ENCODE results near the gene HCRT. TPM values are rescaled to one million over a fixed set of nuclear protein-coding genes. Genes with fewer than 3 reads are reported as not detected.

The HCRT gene
- total RNA-seq, 1 donor from 2014 or later = not detected

DNA sequence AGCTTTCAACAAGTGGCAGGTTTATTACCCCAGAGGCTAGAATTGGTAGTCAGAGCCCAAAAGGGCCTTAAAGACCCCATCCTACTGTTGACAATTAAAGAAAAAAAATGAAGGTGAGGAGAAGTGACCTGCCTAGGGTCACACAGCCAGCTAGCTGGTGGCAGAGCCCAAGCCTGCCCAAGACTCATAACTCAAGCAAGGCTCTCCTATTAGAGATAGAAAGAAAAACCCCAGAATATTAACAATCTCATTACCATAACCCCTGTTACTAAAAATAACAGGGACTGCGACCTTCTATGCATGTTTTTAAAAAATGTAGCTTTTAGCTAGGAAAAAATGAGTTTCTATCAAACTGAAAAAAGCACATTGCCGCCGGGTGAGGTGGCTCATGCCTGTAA is 48.6 kb downstream of the HCRT start:
- Histone ChIP-seq H3K27me3 (ENCODE audit: insufficient read depth, low read length) (no peaks in the 10 kb centered on the region), H2AFZ (ENCODE audit: low read depth, low read length) (no peak overlapping the region), H3K4me3 (ENCODE audit: insufficient read depth, low read depth, low read length) (no peak overlapping the region), H3K27ac (ENCODE audit: low read depth, low read length) (no peak overlapping the region), H3K36me3 (ENCODE audit: insufficient read depth, low read length) (no peaks in the 10 kb centered on the region), H3K79me2 (ENCODE audit: insufficient read depth, low read length) (peaks cover 98% of the 10 kb centered on the region), H3K4me1 (ENCODE audit: insufficient read depth, low read length) (peaks cover 41% of the 10 kb centered on the region), H3K4me2 (ENCODE audit: low read length) (no peak overlapping the region), H4K20me1 (ENCODE audit: insufficient read depth, low read length) (peaks cover 82% of the 10 kb centered on the region), H3K9ac (ENCODE audit: low read length) (no peak overlapping the region), H3K9me3 (ENCODE audit: insufficient read depth, low read depth, low read length) (no peaks in the 10 kb centered on the region)
- no peaks in the 10 kb centered on the region for H3K9me3 Mint-ChIP-seq (ENCODE audit: unreplicated experiment)
- H3K36me3 Mint-ChIP-seq (ENCODE audit: low read depth, unreplicated experiment) = peaks cover 14% of the 10 kb centered on the region
- peaks cover 72% of the 10 kb centered on the region for H3K4me1 Mint-ChIP-seq (ENCODE audit: low read depth, unreplicated experiment)
- peak overlapping the region; percentile 34 for H3K27ac Mint-ChIP-seq (ENCODE audit: unreplicated experiment)
- no peak overlapping the region for H3K4me3 Mint-ChIP-seq (ENCODE audit: unreplicated experiment)
- FAIRE-seq = no peak
- no peaks in the 10 kb centered on the region for H3K27me3 Mint-ChIP-seq (ENCODE audit: low read depth, unreplicated experiment)
- TF ChIP-seq, protein P1, sequence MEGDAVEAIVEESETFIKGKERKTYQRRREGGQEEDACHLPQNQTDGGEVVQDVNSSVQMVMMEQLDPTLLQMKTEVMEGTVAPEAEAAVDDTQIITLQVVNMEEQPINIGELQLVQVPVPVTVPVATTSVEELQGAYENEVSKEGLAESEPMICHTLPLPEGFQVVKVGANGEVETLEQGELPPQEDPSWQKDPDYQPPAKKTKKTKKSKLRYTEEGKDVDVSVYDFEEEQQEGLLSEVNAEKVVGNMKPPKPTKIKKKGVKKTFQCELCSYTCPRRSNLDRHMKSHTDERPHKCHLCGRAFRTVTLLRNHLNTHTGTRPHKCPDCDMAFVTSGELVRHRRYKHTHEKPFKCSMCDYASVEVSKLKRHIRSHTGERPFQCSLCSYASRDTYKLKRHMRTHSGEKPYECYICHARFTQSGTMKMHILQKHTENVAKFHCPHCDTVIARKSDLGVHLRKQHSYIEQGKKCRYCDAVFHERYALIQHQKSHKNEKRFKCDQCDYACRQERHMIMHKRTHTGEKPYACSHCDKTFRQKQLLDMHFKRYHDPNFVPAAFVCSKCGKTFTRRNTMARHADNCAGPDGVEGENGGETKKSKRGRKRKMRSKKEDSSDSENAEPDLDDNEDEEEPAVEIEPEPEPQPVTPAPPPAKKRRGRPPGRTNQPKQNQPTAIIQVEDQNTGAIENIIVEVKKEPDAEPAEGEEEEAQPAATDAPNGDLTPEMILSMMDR (IDR thresholded peaks at IDR 0.05; ENCODE audit: insufficient read depth, low read depth, low read length) = no peak
- no peak for TF ChIP-seq EZH2 (IDR thresholded peaks at IDR 0.05; ENCODE audit: insufficient read depth, low read length)
- DNase-seq (ENCODE audit: low read depth) = no peak

- peak overlapping the region; percentile 44 for H3K4me2 ChIP-seq (ENCODE audit: low read length)
- peak; percentile 63 for DNase-seq (ENCODE audit: low read depth)
- H3K4me3 Mint-ChIP-seq (ENCODE audit: unreplicated experiment) = peak overlapping the region; percentile 52
- TF ChIP-seq, protein P1 (IDR thresholded peaks at IDR 0.05; ENCODE audit: insufficient read depth, low read depth, low read length) = no peak
- no peak for TF ChIP-seq EZH2 (IDR thresholded peaks at IDR 0.05; ENCODE audit: insufficient read depth, low read length)
- H3K4me3 ChIP-seq (ENCODE audit: insufficient read depth, low read depth, low read length) = peak overlapping the region; percentile 26
- peaks cover 82% of the 10 kb centered on the region for H4K20me1 ChIP-seq (ENCODE audit: insufficient read depth, low read length)
- H3K27me3 Mint-ChIP-seq (ENCODE audit: low read depth, unreplicated experiment) = no peaks in the 10 kb centered on the region
- H3K4me1 Mint-ChIP-seq (ENCODE audit: low read depth, unreplicated experiment) = peaks cover 71% of the 10 kb centered on the region
- H3K36me3 ChIP-seq (ENCODE audit: insufficient read depth, low read length) = no peaks in the 10 kb centered on the region
- no peaks in the 10 kb centered on the region for H3K27me3 ChIP-seq (ENCODE audit: insufficient read depth, low read length)
- no peak for FAIRE-seq
- no peak overlapping the region for H2AFZ ChIP-seq (ENCODE audit: low read depth, low read length)
- H3K9me3 Mint-ChIP-seq (ENCODE audit: unreplicated experiment) = no peaks in the 10 kb centered on the region
- H3K9me3 ChIP-seq (ENCODE audit: insufficient read depth, low read depth, low read length) = no peaks in the 10 kb centered on the region
- H3K36me3 Mint-ChIP-seq (ENCODE audit: low read depth, unreplicated experiment) = peaks cover 14% of the 10 kb centered on the region
- peaks cover 41% of the 10 kb centered on the region for H3K4me1 ChIP-seq (ENCODE audit: insufficient read depth, low read length)
- peaks cover 98% of the 10 kb centered on the region for H3K79me2 ChIP-seq (ENCODE audit: insufficient read depth, low read length)
- peak overlapping the region; percentile 14 for H3K27ac ChIP-seq (ENCODE audit: low read depth, low read length)
- H3K9ac ChIP-seq (ENCODE audit: low read length) = no peak overlapping the region
- peak overlapping the region; percentile 81 for H3K27ac Mint-ChIP-seq (ENCODE audit: unreplicated experiment)
These were observed 49.3 kb downstream of the HCRT start for GRCh38 chr17:42135664-42136653.
